ENCODE data around the gene GPC6.

Gene GPC6

GRCh38 chr13:93685900-93686299 is 459.3 kb downstream of the GPC6 start:
- no peak for DNase-seq (ENCODE audit: low read depth)

- DNase-seq (ENCODE audit: low read depth), result no peak
These were observed 459.8 kb downstream of the GPC6 start for GRCh38 chr13:93686399-93686798.

GRCh38 chr13:93687261-93687660 is 460.7 kb downstream of the GPC6 start:
- no peak for DNase-seq (ENCODE audit: low read depth)

- DNase-seq (ENCODE audit: low read depth), result no peak
These were observed 462.7 kb downstream of the GPC6 start for GRCh38 chr13:93689333-93689732.

- DNase-seq (ENCODE audit: low read depth), result no peak
These were observed 463.5 kb downstream of the GPC6 start for GRCh38 chr13:93690139-93690538.

- no peak for DNase-seq (ENCODE audit: low read depth)
These were observed 471.5 kb downstream of the GPC6 start for GRCh38 chr13:93698016-93698613.

GRCh38 chr13:93700115-93700514 is 473.5 kb downstream of the GPC6 start:
- DNase-seq (ENCODE audit: low read depth), result no peak

- no peak for DNase-seq (ENCODE audit: low read depth)
These were observed 481.9 kb downstream of the GPC6 start for GRCh38 chr13:93708308-93709075.

GRCh38 chr13:93709506-93710244 is 483.1 kb downstream of the GPC6 start:
- DNase-seq (ENCODE audit: low read depth), result no peak

GRCh38 chr13:93714171-93714570 is 487.6 kb downstream of the GPC6 start:
- DNase-seq (ENCODE audit: low read depth), result no peak

GRCh38 chr13:93715866-93716265 is 489.3 kb downstream of the GPC6 start:
- DNase-seq (ENCODE audit: low read depth), result no peak

GRCh38 chr13:93716623-93717022 is 490.0 kb downstream of the GPC6 start:
- DNase-seq (ENCODE audit: low read depth), result no peak

GRCh38 chr13:93721483-93721882 is 494.9 kb downstream of the GPC6 start:
- no peak for DNase-seq (ENCODE audit: low read depth)

- DNase-seq (ENCODE audit: low read depth), result no peak
These were observed 496.7 kb downstream of the GPC6 start for GRCh38 chr13:93723316-93723715.

- DNase-seq (ENCODE audit: low read depth), result no peak
These were observed 497.6 kb downstream of the GPC6 start for GRCh38 chr13:93724187-93724586.

- DNase-seq (ENCODE audit: low read depth), result no peak
These were observed 499.8 kb downstream of the GPC6 start for GRCh38 chr13:93726173-93726957.

GRCh38 chr13:93727211-93728141 is 500.9 kb downstream of the GPC6 start:
- DNase-seq (ENCODE audit: low read depth), result no peak

GRCh38 chr13:93729383-93729782 is 502.8 kb downstream of the GPC6 start:
- DNase-seq (ENCODE audit: low read depth), result no peak

- no peak for DNase-seq (ENCODE audit: low read depth)
These were observed 504.2 kb downstream of the GPC6 start for GRCh38 chr13:93730780-93731179.

GRCh38 chr13:93732186-93732585 is 505.6 kb downstream of the GPC6 start:
- DNase-seq (ENCODE audit: low read depth), result no peak

GRCh38 chr13:93736081-93736480 is 509.5 kb downstream of the GPC6 start:
- no peak for DNase-seq (ENCODE audit: low read depth)

Measured in stimulated activated CD4-positive, alpha-beta T cell treated with anti-CD3 and anti-CD28 coated beads, Interleukin-2, amount 100 ng/mL, for 4 hours (primary cell).